Neural cell (in vitro differentiated cells): Measurements from ENCODE around the gene PLEKHM1. TPM values are rescaled to one million over a fixed set of nuclear protein-coding genes. Genes with fewer than 3 reads are reported as not detected.
"Not testable (repeated sequence)": the region's sequence is repeated elsewhere in the genome, so short reads cannot be mapped to it uniquely, and the experiment has no call there.

Experiments used
- H2AFZ ChIP-seq: fragments of 200-600, 300-800 bp; sonication (generic), shearing (Covaris generic); 2 replicates; pipeline ENCODE4 v1.6.0; 2014; ENCODE audit warnings: low read depth, mild to moderate bottlenecking, antibody characterized with exemption, low read length, moderate library complexity
- H3F3A ChIP-seq: fragments of 200-600 bp; shearing (Covaris generic); 2 replicates; pipeline ENCODE4 v1.6.1; 2016; ENCODE audit warnings: mild to moderate bottlenecking, moderate library complexity, mixed read lengths, antibody characterized with exemption, low read length; ENCODE audit not compliant: insufficient read depth, poor library complexity, severe bottlenecking
- H3K27ac ChIP-seq: fragments of 200-600, 300-800 bp; sonication (generic), shearing (Covaris generic); 2 replicates; pipeline ENCODE4 v1.5.1; 2014; ENCODE audit warnings: mild to moderate bottlenecking, low read length, moderate library complexity
- H3K27me3 ChIP-seq: fragments of 300-800, 200-600 bp; sonication (generic), shearing (Covaris generic); 2 replicates; pipeline ENCODE4 v1.6.0; 2014; ENCODE audit warnings: mild to moderate bottlenecking, low read depth, low read length, moderate library complexity; ENCODE audit not compliant: insufficient read depth
- H3K36me3 ChIP-seq: fragments of 300-800, 200-600 bp; sonication (generic), shearing (Covaris generic); 2 replicates; pipeline ENCODE4 v1.5.1; 2014; ENCODE audit warnings: mild to moderate bottlenecking, antibody characterized with exemption, low read length, moderate library complexity; ENCODE audit not compliant: insufficient read depth
- H3K4me2 ChIP-seq: fragments of 300-800, 200-600 bp; sonication (generic), shearing (Covaris generic); 2 replicates; pipeline ENCODE4 v1.6.0; 2014; ENCODE audit warnings: mild to moderate bottlenecking, low read length
- H3K4me3 ChIP-seq: fragments of 300-800, 200-600 bp; sonication (generic), shearing (Covaris generic); 2 replicates; pipeline ENCODE4 v1.5.1; 2014; ENCODE audit warnings: mild to moderate bottlenecking, low read length, moderate library complexity
- H3K79me2 ChIP-seq: fragments of 200-600 bp; shearing (Covaris generic); replicated peaks from 2 replicates; pipeline ENCODE4 v1.6.0; 2014; ENCODE audit warnings: mild to moderate bottlenecking, low read length, moderate library complexity; ENCODE audit not compliant: insufficient read depth
- H3K9ac ChIP-seq: fragments of 300-800, 200-600 bp; sonication (generic), shearing (Covaris generic); 2 replicates; pipeline ENCODE4 v1.6.1; 2016; ENCODE audit warnings: mild to moderate bottlenecking, low read length, mixed read lengths
- H3K9me2 ChIP-seq: fragments of 200-600 bp; shearing (Covaris generic); 2 replicates; pipeline ENCODE4 v1.6.1; 2016; ENCODE audit warnings: mild to moderate bottlenecking, low read length, mixed read lengths; ENCODE audit not compliant: insufficient read depth
- H3K9me3 ChIP-seq: fragments of 200-600, 300-800 bp; sonication (generic), shearing (Covaris generic); 2 replicates; pipeline ENCODE4 v1.6.1; 2016; ENCODE audit warnings: mild to moderate bottlenecking, mixed run types, low read length, moderate library complexity, mixed read lengths
- H4K20me1 ChIP-seq: fragments of 200-600 bp; shearing (Covaris generic); 2 replicates; pipeline ENCODE4 v1.6.1; 2016; ENCODE audit warnings: mild to moderate bottlenecking, mixed run types; ENCODE audit not compliant: insufficient read depth
- SMC3 ChIP-seq: fragments of 450-650 bp; conservative IDR thresholded peaks from 2 replicates; pipeline ENCODE4 v1.6.1; 2014; ENCODE audit warnings: antibody characterized with exemption, mild to moderate bottlenecking, moderate library complexity; ENCODE audit not compliant: poor library complexity
- polyA plus RNA-seq: library from polyadenylated mRNA; depleted of rRNA; stranded (reverse); fragments of >200 nt; gene quantifications from 2 replicates; pipeline ENCODE4 v1.2.3, GENCODE V29; 2014
- TF ChIP-seq, protein P1 (sequence below): IDR thresholded peaks from 2 replicates; pipeline ENCODE4 v1.6.1; 2012; ENCODE audit warnings: borderline replicate concordance

PLEKHM1 gene
- polyA plus RNA-seq, 1 donor from 2014 or later: 3.1 TPM

DNA sequence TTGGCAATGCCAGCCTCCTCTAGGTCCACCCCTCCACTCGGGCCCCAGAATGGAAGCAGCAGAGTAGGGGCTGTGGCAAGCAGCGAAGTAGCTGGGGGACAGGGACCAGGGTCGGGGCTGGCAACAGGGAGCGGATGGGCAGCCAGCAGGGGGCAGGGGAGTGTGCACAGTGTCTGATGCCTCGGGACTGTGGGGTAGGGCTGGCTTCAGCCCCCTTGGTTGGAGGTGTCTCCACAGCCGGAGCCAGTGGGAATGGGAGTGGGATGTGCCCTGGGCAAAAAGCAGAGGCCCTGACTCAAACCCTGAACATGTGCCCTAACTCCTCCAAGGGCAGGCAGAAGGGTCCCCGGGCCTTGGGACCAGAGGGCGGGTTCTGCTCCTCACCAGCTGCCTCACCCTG, 39.4 kb downstream of the PLEKHM1 start (continued):
- TF ChIP-seq, protein P1, sequence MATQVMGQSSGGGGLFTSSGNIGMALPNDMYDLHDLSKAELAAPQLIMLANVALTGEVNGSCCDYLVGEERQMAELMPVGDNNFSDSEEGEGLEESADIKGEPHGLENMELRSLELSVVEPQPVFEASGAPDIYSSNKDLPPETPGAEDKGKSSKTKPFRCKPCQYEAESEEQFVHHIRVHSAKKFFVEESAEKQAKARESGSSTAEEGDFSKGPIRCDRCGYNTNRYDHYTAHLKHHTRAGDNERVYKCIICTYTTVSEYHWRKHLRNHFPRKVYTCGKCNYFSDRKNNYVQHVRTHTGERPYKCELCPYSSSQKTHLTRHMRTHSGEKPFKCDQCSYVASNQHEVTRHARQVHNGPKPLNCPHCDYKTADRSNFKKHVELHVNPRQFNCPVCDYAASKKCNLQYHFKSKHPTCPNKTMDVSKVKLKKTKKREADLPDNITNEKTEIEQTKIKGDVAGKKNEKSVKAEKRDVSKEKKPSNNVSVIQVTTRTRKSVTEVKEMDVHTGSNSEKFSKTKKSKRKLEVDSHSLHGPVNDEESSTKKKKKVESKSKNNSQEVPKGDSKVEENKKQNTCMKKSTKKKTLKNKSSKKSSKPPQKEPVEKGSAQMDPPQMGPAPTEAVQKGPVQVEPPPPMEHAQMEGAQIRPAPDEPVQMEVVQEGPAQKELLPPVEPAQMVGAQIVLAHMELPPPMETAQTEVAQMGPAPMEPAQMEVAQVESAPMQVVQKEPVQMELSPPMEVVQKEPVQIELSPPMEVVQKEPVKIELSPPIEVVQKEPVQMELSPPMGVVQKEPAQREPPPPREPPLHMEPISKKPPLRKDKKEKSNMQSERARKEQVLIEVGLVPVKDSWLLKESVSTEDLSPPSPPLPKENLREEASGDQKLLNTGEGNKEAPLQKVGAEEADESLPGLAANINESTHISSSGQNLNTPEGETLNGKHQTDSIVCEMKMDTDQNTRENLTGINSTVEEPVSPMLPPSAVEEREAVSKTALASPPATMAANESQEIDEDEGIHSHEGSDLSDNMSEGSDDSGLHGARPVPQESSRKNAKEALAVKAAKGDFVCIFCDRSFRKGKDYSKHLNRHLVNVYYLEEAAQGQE: no peak
- no peak for TF ChIP-seq SMC3

DNA sequence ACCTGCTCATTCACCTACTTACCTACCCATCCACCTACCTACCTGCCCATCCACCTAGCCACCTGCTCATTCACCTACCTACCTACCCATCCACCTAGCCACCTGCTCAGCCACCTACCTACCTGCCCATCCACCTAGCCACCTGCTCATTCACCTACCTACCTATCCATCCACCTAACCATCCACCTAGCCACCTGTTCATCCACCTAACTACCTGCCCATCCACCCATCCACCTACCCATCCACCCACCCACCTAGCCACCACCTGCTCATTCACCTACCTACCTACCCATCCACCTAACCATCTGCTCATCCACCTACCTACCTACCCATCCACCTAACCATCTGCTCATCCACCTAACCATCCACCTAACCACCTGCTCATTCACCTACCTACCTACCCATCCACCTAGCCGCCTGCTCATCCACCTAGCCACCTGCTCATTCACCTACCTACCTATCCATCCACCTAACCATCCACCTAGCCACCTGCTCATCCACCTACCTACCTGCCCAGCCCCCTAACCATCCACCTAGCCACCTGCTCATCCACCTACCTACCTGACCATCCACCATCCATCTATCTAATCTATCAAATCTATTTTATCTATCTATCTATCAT, 40.7 kb downstream of the PLEKHM1 start:
- H3K27me3 ChIP-seq, H3K9me3 ChIP-seq, H4K20me1 ChIP-seq, H3K79me2 ChIP-seq, H2AFZ ChIP-seq, H3K36me3 ChIP-seq, H3K9ac ChIP-seq, H3K9me2 ChIP-seq, H3K4me3 ChIP-seq, H3K27ac ChIP-seq, H3K4me2 ChIP-seq, H3F3A ChIP-seq: not testable (repeated sequence)

DNA sequence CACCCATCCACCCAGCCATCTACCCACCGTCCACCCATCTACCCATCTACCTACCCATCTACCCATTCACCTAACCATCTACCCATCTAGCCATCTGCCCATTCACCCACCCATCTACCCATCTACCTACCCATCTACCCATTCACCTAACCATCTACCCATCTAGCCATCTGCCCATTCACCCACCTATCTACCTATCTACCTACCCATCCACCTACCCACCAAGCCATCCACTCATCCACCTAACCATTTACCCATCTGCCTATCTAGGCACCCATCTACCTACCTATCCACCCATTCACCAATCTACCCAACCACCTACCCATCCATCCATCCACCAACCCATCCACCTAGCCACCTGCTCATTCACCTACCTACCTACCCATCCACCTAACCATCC, 41.3 kb downstream of the PLEKHM1 start:
- H3K27me3 ChIP-seq, H3K4me3 ChIP-seq, H2AFZ ChIP-seq, H3K4me2 ChIP-seq, H3K36me3 ChIP-seq, H3F3A ChIP-seq, H3K79me2 ChIP-seq, H3K9me3 ChIP-seq, H3K27ac ChIP-seq, H4K20me1 ChIP-seq, H3K9ac ChIP-seq, H3K9me2 ChIP-seq: not testable (repeated sequence)

DNA sequence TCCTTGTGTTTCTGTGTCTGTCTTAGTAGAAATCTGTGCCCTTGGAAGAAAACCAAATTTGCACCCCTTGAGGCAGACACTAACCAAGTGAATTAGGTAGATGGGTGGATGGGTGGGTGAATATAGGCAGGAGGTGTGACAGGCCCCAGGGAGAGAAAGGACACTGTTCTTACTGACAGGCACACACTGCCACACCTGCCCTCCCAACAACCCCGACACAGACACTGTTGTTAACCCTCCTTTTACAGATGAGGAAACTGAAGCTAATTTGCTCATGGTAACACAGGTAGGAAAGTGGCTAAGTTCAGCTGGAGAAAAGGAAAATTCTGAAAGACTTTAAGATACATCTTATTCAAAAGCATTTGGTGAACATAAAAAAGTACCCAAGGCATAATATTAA, 42.0 kb downstream of the PLEKHM1 start:
- not testable (repeated sequence) for H3K27me3 ChIP-seq, H3K9ac ChIP-seq, H3K4me3 ChIP-seq, H3K9me3 ChIP-seq, H3K27ac ChIP-seq, H3K4me2 ChIP-seq, H3K79me2 ChIP-seq, H4K20me1 ChIP-seq, H3K9me2 ChIP-seq, H3K36me3 ChIP-seq, H2AFZ ChIP-seq, H3F3A ChIP-seq

DNA sequence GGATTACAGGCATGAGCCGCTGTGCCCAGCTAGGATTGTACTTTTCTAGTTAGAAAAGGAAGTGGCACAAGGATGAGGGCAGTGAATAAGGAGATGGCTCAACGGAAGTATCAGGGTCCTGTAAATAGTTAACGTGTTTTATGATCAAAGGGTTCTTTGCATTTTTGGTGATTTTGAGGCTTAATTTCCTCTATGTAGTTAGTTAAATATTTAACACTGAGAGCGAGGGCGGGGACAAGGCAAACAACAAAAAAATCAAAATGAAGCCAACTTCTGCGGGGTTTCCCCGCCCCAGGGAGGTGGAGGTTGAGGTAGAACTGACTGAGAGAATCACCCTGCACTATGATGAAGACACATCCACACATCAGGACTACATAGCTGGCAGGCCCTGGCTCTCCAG, 42.5 kb downstream of the PLEKHM1 start:
- H3K9me3 ChIP-seq, H3K36me3 ChIP-seq: not testable (repeated sequence)

DNA sequence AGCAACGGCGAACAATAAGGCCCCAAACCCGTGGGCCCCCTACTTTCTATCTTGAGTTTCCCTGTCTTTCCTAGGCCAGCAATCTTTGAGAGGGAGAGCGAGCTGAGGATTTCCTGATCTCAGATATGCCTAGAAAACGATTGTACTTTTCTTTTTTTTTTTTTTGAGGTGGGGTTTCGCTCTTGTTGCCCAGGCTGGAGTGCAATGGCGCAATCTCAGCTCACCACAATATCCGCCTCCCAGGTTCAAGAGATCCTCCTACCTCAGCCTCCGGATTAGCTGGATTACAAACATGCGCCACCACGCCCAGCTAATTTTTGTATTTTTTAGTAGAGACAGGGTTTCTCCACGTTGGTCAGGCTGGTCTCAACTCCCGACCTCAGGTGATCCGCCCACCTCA, 42.9 kb downstream of the PLEKHM1 start:
- H3K9me2 ChIP-seq, H3K9ac ChIP-seq, H4K20me1 ChIP-seq, H3K4me3 ChIP-seq, H2AFZ ChIP-seq, H3K79me2 ChIP-seq, H3K36me3 ChIP-seq, H3K27me3 ChIP-seq, H3K9me3 ChIP-seq, H3F3A ChIP-seq, H3K27ac ChIP-seq, H3K4me2 ChIP-seq: not testable (repeated sequence)

More for the DNA sequence above, 42.5 kb downstream of the PLEKHM1 start:
- not testable (repeated sequence) for H3K9ac ChIP-seq, H4K20me1 ChIP-seq, H3K27ac ChIP-seq, H3K79me2 ChIP-seq, H3K4me2 ChIP-seq, H3K4me3 ChIP-seq, H3K9me2 ChIP-seq, H2AFZ ChIP-seq, H3K27me3 ChIP-seq, H3F3A ChIP-seq

DNA sequence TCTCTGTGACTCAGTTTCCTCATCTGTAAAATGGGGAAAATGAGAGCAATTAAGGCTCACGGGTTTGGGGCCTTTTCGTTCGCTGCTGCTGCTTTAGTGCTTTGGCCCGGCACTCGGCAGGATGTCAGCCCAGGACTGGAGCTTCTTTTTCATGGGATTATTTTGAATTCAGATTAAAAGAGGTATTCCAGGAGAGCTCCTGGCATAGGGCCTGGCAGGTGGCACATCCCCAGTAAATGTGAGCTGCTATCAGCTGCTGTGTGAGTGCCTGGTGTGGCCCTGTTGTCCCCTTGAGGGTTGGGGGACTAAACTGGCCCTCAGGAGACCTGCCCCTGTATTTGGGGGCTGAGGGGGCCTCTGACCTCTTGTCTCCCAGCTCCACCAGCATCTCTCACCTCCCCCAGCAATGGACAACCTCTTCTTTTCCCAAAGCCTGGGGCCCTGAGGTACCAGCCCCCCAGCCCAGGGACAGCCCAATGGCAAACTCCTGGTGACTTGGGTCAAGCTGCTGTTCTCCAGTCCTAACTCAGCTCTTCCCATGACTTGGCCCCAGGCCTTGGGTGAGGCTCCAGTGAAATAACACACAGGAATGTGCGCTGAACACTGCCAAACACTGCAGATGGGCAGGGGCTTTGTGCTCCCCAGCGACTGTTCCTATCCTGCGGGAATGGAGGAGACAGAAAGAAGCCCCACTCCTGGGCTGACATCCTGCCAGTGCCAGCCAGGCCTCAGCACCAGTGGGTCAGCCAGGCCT, 43.5 kb downstream of the PLEKHM1 start:
- not testable (repeated sequence) for H3K27ac ChIP-seq, H3K9me2 ChIP-seq, H3K9ac ChIP-seq, H4K20me1 ChIP-seq, H3F3A ChIP-seq, H3K27me3 ChIP-seq, H3K9me3 ChIP-seq, H3K79me2 ChIP-seq, H3K4me2 ChIP-seq, H3K36me3 ChIP-seq, H3K4me3 ChIP-seq, H2AFZ ChIP-seq
